ENCODE results near the gene TK2.

The TK2 gene

DNA sequence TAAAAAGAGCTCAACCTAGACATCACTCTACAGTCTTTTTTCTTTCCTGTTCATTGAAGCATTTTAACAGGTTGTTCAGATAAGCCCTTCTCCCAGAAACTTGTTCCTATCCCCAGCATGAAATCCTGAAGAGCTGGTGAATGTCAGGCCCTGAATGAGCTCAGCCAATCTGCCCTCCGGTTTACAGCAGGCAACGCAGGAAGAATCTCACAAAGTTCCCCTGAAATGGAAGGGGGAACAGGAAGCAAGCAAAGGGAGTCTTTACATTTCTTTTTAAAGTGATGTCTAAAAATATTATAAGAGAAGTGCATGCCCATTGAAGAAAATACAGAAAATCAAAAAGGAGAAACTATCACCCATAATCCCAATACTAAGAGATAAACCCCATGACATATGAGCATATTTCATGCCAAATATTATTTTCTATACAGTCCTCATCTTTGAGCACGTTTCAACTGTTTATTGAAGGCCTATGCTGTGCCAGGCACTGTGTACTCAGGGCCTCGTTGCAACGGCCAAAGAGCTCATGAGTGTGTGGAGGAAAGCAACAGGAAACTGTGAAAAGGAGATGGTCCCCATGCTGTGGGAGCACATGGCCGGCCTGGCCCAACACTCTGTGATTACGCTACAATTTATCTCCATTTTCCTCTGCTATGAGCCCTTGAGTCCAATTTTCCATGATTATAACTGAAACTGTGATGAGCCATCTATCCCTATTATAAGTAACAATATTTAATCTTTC, 5.7 kb downstream of the TK2 start:
- no peak for DNase-seq

DNA sequence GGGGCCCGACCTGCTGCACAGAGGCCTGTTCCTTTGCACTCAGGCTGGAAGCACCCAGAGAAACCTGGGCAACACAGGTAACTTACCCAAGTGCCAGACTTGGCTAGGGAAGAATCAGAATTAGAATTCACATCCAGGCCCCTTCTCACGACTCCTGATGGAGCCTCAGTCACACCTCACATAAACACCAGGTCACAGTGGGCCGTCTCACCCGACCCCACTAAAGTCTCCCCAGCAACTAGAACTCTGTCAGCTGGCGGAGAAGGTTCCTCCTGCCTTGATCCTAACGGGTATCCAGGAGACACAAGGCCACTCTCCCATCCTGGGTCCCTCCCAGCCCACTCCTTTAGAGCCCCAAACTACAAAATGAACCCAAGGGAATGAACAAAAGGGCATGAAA, 6.4 kb downstream of the TK2 start:
- DNase-seq, result no peak

DNA sequence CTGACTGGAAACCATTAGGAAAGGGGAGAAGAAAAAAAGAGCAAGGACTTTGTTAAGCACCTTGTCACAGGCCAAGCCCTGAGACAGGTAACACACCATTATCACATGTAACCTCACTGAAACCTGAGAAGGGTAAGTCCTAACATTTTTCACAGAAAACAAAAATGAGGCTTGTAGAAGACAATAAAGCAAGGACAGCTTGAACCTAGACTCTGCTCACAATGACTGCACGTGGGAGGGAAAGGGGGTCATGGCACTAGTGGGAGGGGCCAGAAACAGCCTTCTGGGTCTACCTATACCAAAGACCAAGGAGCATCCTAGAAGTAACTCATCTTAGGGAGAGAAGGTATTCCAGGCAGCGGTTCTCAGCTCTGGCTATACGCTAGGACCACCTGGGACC, 7.5 kb downstream of the TK2 start:
- no peak for DNase-seq

DNA sequence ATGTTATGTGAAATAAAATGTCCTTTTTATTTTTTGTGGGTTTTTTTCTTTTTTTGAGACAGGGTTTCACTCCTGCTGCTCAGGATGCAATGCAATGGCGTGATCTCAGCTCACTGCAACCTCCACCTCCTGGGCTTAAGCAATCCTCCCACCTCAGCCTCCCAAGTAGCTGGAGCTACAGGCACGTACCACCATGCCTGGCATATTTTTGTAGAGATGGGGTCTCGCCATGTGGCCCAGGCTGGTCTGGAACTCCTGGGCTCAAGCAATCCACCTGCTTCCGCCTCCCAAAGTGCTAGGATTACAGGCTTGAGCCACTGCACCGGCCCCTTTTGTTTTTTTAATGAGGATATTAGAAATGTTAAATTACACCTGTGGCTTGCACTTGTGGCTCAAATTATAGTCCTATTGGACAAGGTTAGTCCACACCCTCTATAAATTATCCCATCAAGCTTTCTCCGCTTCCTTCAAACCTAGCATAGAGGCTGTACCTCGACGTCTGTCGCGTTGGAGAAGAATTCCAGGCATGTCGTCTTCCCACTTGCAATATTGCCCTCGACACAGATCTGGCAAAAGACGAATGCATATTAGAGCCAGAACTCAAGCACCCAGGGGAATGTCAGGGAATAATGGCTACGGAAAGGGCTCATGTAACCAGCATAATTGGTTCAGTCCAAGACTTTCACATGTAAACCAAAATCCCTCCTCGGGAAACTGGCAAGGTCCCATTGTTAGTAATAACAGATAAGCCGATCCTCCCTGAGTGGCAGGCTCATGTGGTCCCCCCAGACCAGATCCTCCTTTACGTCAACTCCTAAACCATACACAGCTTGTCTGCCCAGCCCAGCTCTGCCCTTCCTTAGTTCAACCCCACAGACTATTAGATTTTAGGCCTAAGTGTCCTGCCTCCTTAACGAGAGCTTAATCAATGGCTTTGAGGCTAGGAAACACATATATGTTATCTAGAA, 8.2 kb downstream of the TK2 start:
- no peak for DNase-seq

DNA sequence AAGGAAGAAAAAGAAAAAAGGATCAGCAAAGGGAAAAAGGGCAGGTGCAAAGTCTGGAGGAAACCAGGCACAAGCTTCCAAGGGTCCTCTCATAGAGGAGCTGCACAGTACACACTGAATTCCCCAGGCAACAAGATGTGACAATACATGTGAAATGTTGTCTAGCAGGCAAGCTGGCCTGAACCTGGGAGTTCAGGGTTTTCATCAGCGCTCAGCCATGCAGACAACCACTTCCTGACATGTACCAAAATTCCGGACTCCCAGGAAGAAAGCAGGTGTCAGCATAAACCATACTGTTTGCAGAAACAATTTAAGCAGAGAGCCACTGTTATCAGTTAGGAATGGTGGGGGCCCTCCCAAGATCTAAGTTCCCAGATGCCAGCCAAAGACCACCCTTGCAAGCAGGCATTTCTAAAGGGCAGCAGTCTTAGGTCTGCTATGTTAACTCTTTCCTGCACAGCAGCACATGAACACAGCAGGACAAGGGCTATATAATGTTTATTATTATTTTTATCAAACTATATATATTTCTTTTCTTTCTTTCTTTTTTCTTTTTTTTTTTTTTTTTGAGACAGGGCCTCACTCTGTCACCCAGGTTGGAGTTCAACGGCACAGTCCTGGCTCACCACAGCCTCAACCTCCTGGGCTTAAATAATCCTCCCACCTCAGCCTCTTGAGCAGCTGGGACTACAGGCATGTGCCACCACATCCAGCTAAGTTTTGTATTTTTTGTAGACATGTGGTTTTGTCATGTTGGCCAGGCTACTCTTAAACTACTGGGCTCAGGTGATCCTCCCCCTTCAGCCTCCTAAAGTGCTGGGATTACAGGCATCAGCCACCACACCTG, 10.1 kb downstream of the TK2 start:
- no peak for DNase-seq

DNA sequence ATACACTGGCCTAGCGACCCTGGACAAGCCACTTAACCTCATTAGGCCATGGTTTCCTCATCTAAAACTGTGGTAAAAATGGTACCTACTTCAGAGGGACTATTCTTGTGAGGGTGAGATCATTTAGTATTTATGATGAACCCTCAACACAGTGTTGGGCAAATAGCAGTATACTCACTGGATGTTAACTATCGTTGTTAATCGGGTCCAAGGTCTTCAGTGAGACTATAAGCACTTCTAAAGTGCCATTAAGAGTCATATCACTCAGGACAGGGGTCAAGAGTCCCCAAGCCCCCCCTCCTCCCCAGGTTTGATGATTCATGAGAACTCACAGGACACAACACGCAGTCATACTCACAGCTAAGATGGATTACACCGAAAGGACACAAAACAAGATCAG, 11.0 kb downstream of the TK2 start:
- DNase-seq, result no peak

DNA sequence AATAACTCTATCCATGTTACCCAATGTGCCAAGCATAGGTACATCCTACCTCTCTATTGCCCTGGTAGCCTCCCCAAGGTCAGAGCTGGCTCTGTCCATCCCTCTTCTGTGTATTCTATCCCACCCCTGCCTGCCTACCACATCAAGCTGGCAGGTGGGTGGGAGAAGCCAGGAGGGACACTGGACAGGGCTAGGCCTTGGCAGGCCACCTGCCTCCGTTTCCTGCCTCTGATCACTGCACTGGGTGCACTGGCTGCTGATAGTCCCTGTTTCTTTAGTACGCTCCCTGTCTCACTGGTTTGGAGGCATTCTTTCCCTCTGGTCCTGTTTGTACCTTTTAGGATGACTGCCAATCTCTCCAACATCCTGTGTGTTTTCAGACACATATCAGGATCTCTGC, 12.7 kb downstream of the TK2 start:
- DNase-seq, result no peak

DNA sequence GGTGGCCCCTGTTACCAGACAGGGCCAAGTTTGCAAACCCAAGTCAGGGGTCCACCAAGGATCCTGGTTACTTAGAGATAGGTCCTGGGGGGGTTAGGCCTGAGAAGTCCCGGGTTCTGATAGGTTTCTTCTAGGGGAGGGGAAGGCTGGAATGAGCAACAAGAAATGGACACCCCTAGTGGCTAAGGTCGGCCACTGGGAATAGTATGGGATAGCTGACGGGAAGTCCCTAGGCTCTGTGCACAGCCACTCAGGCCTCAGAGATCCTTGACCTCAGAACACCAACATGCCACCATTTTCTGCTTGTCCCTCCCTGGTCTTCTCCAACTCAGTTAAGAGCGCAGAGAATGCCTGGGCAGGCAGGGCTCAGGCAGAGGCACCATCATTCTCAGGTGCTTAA, 13.4 kb downstream of the TK2 start:
- no peak for DNase-seq

DNA sequence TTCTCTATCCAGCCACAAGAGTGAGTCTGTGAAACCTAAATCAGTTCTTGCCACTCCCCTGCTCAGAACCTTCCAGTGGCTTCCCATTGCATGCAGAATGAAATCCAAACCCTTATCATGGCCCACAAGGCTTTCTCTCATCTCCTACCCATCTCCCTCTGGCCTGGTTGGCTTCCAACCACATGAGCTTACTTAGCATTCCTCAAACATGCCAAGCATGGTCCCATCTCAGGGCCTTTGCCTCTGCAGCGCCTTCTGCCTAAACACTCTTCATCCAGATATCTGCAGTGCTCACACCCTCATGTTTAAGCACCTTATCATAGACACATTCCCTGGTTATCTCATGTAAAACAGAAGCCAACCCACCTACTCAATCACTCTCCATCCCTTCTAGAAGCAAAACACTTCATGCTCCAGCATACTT, 15.5 kb downstream of the TK2 start:
- no peak for DNase-seq

DNA sequence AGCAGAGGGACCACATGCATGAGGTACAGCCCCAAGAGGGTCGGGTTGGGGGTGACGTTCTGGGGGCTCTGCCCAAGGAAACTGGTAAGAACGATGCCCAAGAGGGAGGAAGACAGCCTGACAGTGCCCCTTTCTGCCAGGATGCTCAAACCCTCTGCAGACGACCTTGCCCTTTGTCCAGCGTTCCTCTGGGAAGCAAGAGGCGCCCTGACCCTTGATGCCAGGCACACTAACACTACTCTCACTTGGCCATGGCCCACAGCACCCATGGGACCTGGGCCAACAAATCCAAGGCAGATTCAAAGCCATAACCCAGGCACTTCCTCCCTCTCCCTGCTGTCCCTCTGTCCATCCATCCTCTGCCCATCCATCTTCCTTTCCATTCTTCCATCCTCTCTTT, 20.4 kb downstream of the TK2 start:
- DNase-seq, result no peak

DNA sequence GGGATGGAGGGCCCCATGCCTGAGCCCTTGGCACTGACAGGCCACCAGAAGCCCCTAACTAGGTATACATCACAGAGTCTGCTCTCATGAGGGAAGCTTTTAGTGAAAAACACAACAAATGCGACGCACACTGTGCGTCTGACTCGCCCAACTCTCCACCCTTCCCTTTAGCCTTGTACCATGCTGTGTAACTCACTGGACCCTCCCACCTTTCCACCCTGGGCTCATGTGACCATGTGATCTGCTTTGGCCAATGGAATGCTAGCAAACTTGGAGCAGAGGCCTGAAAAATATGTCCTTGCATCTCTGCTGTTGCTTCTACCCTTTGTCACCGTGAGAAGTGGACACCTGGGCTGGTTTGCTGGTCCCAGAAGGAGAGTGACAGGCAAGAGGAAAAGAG, 21.6 kb downstream of the TK2 start:
- no peak for DNase-seq

DNA sequence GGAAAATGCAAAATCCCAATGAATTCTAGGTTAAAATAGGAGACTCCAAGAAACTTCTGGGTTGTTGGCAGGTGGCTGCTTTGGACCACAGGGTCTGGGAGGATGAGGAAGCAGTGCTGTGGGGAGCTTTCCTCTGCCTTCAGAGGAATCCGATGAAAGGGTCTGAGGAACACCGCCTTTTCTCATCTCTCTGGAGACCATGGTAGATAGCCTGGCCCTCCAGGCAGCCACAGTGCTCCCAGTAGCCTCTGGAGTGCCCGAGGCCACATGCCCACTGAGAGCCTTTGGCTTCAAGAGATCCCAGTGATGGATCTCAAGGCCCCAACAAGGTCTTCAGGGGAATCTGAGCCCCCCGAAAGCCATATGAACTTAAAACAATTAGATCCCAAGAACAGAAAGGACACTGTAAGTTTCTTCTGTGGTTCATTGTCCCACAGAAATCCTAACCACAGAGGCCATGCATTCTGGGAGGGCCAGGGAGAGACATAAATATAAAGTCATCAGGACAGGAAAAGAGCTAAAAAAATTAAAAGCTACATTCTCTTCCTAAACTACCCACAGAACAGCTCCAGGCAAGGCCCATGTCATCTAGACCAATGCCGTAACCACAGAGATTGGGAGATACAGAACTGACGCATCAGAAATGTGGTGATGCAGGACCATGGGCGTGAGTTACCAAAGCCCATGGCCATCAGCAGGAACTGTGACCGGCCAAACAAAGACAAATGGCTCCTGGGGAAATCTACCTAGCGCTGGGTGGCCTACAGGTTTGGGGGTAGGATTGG, 24.3 kb downstream of the TK2 start:
- no peak for DNase-seq

DNA sequence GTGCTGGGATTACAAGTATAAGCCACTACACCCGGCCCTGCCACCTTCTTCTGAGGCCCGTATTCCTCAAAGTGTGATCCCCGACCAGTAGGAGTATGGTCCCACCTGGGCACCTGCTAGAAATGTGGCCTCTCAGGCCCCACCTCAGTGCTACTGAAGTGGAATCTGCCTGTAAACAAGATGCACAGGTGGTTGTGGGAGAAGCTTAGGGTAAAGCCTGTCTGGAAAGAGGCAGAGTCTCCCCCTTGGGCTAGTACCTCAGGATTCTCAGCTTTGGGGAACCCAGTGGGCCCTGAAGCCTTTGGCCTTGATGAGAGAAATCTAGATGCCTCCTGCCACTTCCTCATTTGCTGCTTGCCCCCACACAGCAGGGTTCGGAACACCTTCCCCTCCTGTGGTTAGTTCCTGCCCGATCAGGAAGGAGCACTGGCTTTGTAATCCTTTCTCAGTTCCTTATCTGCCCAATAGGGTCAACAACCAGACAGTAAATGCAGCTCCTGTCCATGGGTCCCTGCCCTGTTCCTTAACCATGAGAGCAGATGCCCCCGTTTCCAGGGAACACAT, 25.2 kb downstream of the TK2 start:
- no peak for DNase-seq

DNA sequence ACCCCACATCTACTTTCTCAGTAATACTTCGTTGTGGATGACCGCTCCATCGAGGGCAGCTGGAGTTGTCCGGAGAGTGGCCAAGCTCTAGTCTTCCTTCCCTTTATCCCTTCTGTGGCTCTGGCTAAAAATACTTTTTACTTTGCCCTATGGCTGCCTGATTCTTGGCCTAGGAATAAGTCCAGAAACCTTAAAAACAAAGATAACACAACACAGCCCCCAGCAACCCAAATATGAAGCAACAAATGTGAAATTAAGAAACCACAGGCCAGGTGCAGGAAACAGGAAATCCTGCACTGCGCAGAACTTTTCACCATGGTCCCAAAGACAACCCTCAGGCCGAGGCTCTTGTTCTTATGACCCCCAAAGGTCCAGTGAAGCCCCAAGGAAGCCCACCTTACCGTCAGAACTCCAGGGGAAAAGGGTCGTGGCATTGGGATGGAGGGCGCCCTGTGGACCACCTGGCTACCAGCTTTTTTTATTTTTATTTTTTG, 26.0 kb downstream of the TK2 start:
- no peak for DNase-seq

DNA sequence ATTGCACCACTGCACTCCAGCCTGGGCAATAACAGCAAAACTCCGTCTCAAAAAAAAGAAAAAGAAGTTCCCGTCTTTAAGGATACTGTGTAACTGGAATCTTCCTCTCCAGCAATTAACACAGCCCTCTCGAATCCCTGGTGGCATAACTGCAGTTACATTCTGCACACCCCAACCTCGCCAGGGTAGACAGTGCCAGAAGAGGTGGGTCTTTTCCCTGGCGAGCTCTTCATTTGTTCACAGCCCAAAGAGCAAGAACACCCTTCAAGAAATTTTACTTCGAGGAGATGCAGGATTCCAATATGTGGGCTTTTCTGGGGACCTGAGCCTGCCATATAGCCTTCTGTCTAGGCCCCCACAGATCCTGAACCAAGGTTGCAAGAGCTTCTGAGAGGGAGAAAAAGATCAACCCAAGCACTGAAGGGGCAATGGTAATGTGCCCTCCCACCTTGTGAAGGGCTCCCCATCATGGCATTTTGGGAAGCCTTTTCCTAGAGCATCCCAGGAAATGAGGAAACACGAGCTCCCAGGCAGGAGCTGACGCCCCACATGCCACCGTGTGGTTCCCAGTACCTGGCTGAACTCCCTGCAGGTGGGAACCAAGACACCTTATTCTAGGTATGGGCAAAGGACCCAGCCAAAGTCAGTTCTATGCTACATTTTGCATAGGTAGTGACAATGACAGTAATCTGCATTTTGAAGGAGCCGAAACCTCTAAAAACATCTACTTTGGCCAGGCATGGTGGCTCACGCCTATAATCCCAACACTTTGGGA, 26.9 kb downstream of the TK2 start:
- DNase-seq, result no peak

DNA sequence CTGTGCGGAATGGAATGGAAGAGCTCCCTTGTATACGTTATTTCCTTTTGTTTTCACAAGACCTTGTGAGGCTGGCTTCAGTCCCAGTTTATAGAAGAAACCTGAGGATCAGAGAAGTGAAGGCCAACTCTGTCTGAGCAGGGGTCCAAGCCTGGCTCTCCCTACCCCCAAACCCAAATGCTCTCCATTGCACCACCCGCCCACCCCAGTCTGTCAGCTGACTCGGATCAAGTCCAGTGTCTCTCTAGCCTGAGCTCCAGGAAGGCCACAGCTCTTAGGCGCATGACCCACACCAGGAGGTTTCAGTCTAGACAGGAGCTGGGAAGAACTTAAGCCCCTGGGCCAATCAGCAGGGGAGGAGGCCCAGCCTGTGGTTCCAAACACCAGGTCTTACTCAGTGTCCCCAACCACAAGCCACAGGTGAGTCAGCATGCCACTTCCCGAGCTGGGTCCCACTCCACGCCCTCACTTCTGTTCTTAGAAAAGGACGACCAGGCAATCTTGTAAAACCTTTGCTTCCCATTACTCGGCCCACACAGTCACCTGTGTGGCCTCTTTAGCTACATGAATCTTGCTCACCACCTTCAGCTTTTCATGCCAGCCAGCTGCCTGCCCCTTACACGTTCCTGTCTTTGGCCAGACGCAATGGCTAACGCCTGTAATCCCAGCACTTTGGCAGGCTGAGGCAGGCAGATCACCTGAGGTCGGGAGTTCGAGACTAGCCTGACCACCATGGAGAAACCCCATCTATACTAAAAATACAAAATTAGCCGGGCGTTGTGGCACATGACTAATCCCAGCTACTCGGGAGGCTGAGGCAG, 27.8 kb downstream of the TK2 start:
- DNase-seq, result no peak

DNA sequence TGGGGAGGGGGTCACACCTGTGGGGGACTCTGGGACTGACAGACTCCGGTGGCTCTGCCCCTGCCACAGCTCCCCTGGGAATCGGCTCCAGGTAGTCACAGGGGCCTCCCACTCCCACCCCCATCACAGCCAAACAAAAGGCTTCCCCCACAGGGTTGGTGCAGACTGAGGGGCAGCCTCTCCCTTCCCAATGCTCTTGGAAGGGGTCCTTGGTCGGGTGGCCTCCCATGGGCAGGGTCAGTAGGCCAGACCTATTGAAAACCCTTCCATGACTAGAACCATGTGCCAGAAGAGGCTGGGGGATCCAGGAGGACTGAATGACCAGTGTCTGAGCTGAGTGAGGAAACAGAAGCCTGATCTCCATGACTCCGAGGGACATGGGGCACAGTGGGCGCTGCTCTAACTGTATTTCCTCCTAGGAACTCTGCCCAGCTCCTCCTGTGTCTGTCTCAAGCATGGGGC, 28.6 kb downstream of the TK2 start:
- no peak for DNase-seq

DNA sequence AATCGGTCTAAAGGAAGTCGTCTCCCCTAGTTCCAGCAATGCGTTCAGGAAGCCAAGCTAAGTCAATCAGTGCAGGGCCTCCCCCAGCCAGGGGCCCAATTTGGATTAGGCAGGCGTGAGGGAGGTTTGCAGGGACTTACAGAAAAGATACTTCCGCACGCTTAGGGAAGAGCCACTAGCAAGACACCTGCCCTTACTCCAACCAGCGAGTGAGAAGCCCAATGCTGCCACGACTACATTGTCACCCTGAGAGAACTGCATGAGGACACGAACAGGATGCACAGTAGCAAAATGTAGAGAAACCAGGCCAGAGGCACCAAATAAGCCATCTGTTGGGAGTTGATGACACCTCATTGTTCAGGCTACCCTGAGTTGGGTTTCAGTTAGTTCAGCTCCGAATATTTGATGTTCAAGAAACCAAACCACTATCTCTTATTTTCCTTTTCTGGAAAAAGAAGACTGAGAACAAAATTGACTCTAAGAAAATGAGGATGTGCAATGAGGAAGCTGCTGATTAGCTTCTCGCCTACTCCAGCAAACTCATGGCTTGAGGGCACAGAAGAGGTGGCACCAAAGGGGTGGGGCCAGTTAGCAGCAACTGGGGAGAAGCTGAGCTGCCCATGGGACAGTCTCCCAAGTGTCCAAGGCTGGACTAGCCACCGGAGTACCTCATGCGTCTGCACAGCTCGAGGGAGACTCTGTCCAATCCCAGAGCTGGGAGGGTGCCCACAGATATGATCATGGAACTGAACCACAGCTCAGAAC, 29.3 kb downstream of the TK2 start:
- no peak for DNase-seq

Data from 8988T (cell line).